ENCODE results near the gene TAOK2.

Gene TAOK2

GRCh38 chr16:29987371-29988085 lies 13.9 kb downstream of the TAOK2 start:
- DNase-seq (ENCODE audit: low read depth, low spot score) = no peak

- no peak for DNase-seq (ENCODE audit: low read depth, low spot score)
Observed at GRCh38 chr16:29988346-29989075, 14.8 kb downstream of the TAOK2 start.

GRCh38 chr16:29989111-29989858 lies 15.6 kb downstream of the TAOK2 start:
- DNase-seq (ENCODE audit: low read depth, low spot score) = no peak

- no peak for DNase-seq (ENCODE audit: low read depth, low spot score)
Observed at GRCh38 chr16:29990034-29990433, 16.4 kb downstream of the TAOK2 start.

GRCh38 chr16:29990883-29991570 lies 17.4 kb downstream of the TAOK2 start:
- no peak for DNase-seq (ENCODE audit: low read depth, low spot score)

GRCh38 chr16:29991571-29991904 lies 17.9 kb downstream of the TAOK2 start:
- no peak for DNase-seq (ENCODE audit: low read depth, low spot score)

GRCh38 chr16:29992344-29992967 lies 18.8 kb downstream of the TAOK2 start:
- DNase-seq (ENCODE audit: low read depth, low spot score) = peak; percentile 63

GRCh38 chr16:29993191-29993902 lies 19.7 kb downstream of the TAOK2 start:
- no peak for DNase-seq (ENCODE audit: low read depth, low spot score)

- no peak for DNase-seq (ENCODE audit: low read depth, low spot score)
Observed at GRCh38 chr16:29993903-29994599, 20.4 kb downstream of the TAOK2 start.

GRCh38 chr16:29994600-29995323 lies 21.1 kb downstream of the TAOK2 start:
- DNase-seq (ENCODE audit: low read depth, low spot score) = no peak

GRCh38 chr16:29995324-29995910 lies 21.7 kb downstream of the TAOK2 start, which contains the start of gene HIRIP3:
HIRIP3 (minus strand) TSS chr16:29995617; CDS start chr16:29995605, 12 bp downstream.
- peak; percentile 88 for DNase-seq (ENCODE audit: low read depth, low spot score)

GRCh38 chr16:29995911-29996765 lies 22.5 kb downstream of the TAOK2 start, which contains the start of gene INO80E:
INO80E (plus strand) TSS chr16:29996241; CDS start chr16:29996311, 70 bp downstream.
- peak; percentile 99 for DNase-seq (ENCODE audit: low read depth, low spot score)

- no peak for DNase-seq (ENCODE audit: low read depth, low spot score)
Observed at GRCh38 chr16:29996766-29997250, 23.1 kb downstream of the TAOK2 start.

- DNase-seq (ENCODE audit: low read depth, low spot score) = no peak
Observed at GRCh38 chr16:29999605-30000004, 25.9 kb downstream of the TAOK2 start.

- no peak for DNase-seq (ENCODE audit: low read depth, low spot score)
Observed at GRCh38 chr16:30000735-30001631, 27.3 kb downstream of the TAOK2 start.

GRCh38 chr16:30002614-30003346 lies 29.1 kb downstream of the TAOK2 start:
- DNase-seq (ENCODE audit: low read depth, low spot score) = no peak

Measured in astrocyte of the hippocampus (primary cell).